ENCODE results near the gene FAM240B. TPM values are rescaled to one million over a fixed set of nuclear protein-coding genes. Genes with fewer than 3 reads are reported as not detected.

Gene FAM240B
- total and polyA plus RNA-seq, 9 of the 15 experiments (the other 6 are each of a cell fraction or from before 2014, with no cell fraction given): not detected

DNA sequence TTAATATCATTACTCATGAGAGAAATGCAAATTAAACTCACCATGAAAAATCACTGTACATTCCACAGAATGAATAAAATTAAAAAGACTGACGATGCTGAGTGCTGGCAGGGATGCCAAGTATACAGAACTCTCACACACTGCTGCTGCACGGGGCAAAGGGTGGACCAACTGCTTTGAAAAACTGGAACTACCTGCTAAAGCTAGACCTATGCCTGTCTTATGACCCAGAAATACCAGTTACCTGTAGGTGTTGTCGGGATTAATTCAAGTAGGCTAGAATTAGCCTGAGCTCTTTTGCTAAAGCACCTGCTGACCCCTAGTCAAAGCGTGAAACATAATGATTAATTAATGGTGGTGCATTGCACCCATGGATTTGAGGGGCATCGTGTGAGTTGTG, 63.0 kb downstream of the FAM240B start:
- in situ Hi-C loops (cut with MboI) (no loop called here), intact Hi-C loops (cut with micrococcal nuclease) (no loop called here)
- TF ChIP-seq DACH1 (IDR thresholded peaks at IDR 0.05; ENCODE audit: partially characterized antibody) (no peak), PTBP1 (IDR thresholded peaks at IDR 0.05; ENCODE audit: low read depth, low read length) (no peak), ARID2 (IDR thresholded peaks at IDR 0.05) (no peak), ZNF778 (CRISPR knock-in tag; IDR thresholded peaks at IDR 0.05) (no peak), DDX20 (tag; IDR thresholded peaks at IDR 0.05; ENCODE audit: low read depth) (no peak), TSC22D4 (tag; IDR thresholded peaks at IDR 0.05) (no peak), TFAM (CRISPR knock-in tag; conservative IDR thresholded peaks at IDR 0.05) (no peak), RBM15 (IDR thresholded peaks at IDR 0.05; ENCODE audit: insufficient read depth, low read length) (no peak), SMAD1 (IDR thresholded peaks at IDR 0.05; ENCODE audit: low read depth, low read length, partially characterized antibody) (no peak), ZNF584 (CRISPR knock-in tag; IDR thresholded peaks at IDR 0.05; ENCODE audit: low read depth) (no peak), HSF4 (CRISPR knock-in tag; IDR thresholded peaks at IDR 0.05; ENCODE audit: borderline replicate concordance) (no peak), ZNF764 (CRISPR knock-in tag; IDR thresholded peaks at IDR 0.05; ENCODE audit: low read depth) (no peak), PCBP2 (IDR thresholded peaks at IDR 0.05; ENCODE audit: low read depth, low read length, poor library complexity, severe bottlenecking) (no peak), HEY1 (CRISPR knock-in tag; IDR thresholded peaks at IDR 0.05; ENCODE audit: borderline replicate concordance) (no peak), PURB (CRISPR knock-in tag; IDR thresholded peaks at IDR 0.05; ENCODE audit: low read depth) (no peak)
- no peak overlapping the region for H3K4me3 ChIP-seq
- H3K9me1 ChIP-seq (ENCODE audit: control insufficient read depth, insufficient read depth, low read length): no peaks in the 10 kb centered on the region
- no peak overlapping the region for H3K27ac ChIP-seq (ENCODE audit: extremely low read depth, low read depth, low read length)
- WGBS (ENCODE audit: insufficient coverage, low coverage, missing lambda C conversion rate): 0% methylated on average over 5 of the region's 5 CpGs
- H3K79me2 ChIP-seq (ENCODE audit: control insufficient read depth, insufficient read depth, low read length): no peaks in the 10 kb centered on the region
- H3K27me3 ChIP-seq (ENCODE audit: control insufficient read depth in 2 of 2, insufficient read depth in 2 of 2, low read length in 2 of 2): no peaks in the 10 kb centered on the region; a peak in 1 of 5 replicates
- ChIA-PET CTCF (ENCODE audit: low intra/inter-chr PET ratio) (no interaction called here), POLR2A (no interaction called here)
- no peaks in the 10 kb centered on the region for H3K36me3 ChIP-seq (ENCODE audit: control insufficient read depth, insufficient read depth, low read length)
- no TSS peak for BruUV-seq (replicated peaks)
- H4K20me1 ChIP-seq (replicated peaks; ENCODE audit: control insufficient read depth, insufficient read depth, low read length): no peaks in the 10 kb centered on the region
- no peak overlapping the region for H3K4me2 ChIP-seq (ENCODE audit: insufficient read depth, low read length)
- DNase-seq (ENCODE audit: extremely low read depth in 1 of 4, low spot score in 3 of 4) (no peak), FAIRE-seq (no peak), ATAC-seq (no peak)
- no peaks in the 10 kb centered on the region for H3K9me3 ChIP-seq (replicated peaks; ENCODE audit: control insufficient read depth, insufficient read depth, low read depth, low read length)
- H2AFZ ChIP-seq (ENCODE audit: low read depth, low read length): no peak overlapping the region
- H3K9ac ChIP-seq (ENCODE audit: insufficient read depth in 1 of 2, low read depth in 2 of 2, low read length in 2 of 2): no peak overlapping the region
- H3K4me1 ChIP-seq (replicated peaks in 1 of 2; ENCODE audit: control insufficient read depth in 2 of 2, insufficient read depth in 2 of 2, low read length in 2 of 2): no peaks in the 10 kb centered on the region

All from K562 (cell line).